ENCODE results near the gene CAPG.

CAPG gene

DNA sequence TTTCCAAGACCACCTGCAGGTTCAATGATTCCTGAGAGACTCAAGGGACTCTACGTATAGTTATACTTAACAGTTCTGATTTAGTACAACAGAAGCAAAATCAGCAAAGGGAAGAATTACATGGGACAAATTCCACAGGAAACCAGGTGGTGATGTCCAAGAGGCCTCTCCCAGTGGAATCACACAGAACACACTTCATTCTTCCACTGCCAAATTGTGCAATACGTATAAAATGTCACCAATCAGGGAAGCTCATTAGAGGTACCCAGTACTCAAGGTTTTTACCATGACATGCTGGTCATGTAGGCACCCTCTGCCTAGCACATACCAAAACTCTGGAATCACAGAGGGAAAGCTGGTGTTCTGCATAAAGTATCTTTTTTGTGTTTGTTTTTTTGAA lies 22.4 kb downstream of the CAPG start:
- CTCF ChIA-PET = interaction anchor here (4.7 kb wide), 1 partner anchor 165 kb away, joined by 62 read pairs; no protein-coding TSS in a partner anchor
- H3K36me3 ChIP-seq (ENCODE audit: control insufficient read depth in 2 of 2, insufficient read depth in 1 of 2, low read length in 2 of 2) = peaks cover under 1 to 57% of the 10 kb centered on the region in 2 experiments; a peak in 2 of 3 replicates

DNA sequence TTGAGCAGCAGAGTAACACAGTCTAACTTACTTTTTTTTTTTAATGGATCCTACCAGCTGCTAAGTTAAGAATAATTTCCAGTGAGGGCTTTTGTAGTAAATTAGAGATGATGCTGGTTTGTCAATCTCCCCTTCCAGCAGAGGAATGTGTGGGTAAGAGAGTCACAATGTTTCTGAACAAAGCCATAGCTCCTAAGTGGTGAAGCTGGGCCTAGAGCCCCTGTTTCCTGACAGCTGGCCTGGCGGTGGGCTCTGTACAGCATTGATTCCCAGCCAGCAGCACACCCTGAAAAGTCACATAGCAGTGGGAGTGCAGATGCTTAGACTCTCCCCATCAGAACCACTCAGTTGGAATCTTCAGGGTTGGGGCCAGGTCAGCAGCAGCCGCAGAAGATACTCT lies 24.4 kb downstream of the CAPG start:
- no peaks in the 10 kb centered on the region for H3K4me1 ChIP-seq (ENCODE audit: control insufficient read depth, insufficient read depth, low read length)
- no peak overlapping the region for H3K27ac ChIP-seq (ENCODE audit: extremely low read depth, low read depth, low read length)
- ChIA-PET CTCF (interaction anchor here (0.5 to 1.0 kb wide), 2 partner anchors 165 to 216 kb away, joined by 3 to 4 read pairs; no protein-coding TSS in a partner anchor), POLR2A (no interaction called here)
- TF ChIP-seq ZNF132 (tag by site-specific recombination; IDR thresholded peaks at IDR 0.05; ENCODE audit: borderline replicate concordance) (no peak), YY2 (tag by site-specific recombination; IDR thresholded peaks at IDR 0.05) (no peak), GLI4 (tag by site-specific recombination; IDR thresholded peaks at IDR 0.05) (no peak), ZNF768 (tag by site-specific recombination; IDR thresholded peaks at IDR 0.05) (no peak)
- TF ChIP-seq, protein P1, sequence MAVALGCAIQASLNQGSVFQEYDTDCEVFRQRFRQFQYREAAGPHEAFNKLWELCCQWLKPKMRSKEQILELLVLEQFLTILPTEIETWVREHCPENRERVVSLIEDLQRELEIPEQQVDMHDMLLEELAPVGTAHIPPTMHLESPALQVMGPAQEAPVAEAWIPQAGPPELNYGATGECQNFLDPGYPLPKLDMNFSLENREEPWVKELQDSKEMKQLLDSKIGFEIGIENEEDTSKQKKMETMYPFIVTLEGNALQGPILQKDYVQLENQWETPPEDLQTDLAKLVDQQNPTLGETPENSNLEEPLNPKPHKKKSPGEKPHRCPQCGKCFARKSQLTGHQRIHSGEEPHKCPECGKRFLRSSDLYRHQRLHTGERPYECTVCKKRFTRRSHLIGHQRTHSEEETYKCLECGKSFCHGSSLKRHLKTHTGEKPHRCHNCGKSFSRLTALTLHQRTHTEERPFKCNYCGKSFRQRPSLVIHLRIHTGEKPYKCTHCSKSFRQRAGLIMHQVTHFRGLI (tag by site-specific recombination; IDR thresholded peaks at IDR 0.05) = no peak
- TF ChIP-seq, protein P2, sequence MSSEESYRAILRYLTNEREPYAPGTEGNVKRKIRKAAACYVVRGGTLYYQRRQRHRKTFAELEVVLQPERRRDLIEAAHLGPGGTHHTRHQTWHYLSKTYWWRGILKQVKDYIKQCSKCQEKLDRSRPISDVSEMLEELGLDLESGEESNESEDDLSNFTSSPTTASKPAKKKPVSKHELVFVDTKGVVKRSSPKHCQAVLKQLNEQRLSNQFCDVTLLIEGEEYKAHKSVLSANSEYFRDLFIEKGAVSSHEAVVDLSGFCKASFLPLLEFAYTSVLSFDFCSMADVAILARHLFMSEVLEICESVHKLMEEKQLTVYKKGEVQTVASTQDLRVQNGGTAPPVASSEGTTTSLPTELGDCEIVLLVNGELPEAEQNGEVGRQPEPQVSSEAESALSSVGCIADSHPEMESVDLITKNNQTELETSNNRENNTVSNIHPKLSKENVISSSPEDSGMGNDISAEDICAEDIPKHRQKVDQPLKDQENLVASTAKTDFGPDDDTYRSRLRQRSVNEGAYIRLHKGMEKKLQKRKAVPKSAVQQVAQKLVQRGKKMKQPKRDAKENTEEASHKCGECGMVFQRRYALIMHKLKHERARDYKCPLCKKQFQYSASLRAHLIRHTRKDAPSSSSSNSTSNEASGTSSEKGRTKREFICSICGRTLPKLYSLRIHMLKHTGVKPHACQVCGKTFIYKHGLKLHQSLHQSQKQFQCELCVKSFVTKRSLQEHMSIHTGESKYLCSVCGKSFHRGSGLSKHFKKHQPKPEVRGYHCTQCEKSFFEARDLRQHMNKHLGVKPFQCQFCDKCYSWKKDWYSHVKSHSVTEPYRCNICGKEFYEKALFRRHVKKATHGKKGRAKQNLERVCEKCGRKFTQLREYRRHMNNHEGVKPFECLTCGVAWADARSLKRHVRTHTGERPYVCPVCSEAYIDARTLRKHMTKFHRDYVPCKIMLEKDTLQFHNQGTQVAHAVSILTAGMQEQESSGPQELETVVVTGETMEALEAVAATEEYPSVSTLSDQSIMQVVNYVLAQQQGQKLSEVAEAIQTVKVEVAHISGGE (tag by site-specific recombination; conservative IDR thresholded peaks at IDR 0.05; ENCODE audit: low read depth) = no peak
- no peak overlapping the region for H3K4me3 ChIP-seq (ENCODE audit: low read depth, low read length)
- peaks cover 3 to 49% of the 10 kb centered on the region in 2 experiments; a peak in 2 of 3 replicates for H3K36me3 ChIP-seq (ENCODE audit: control insufficient read depth in 2 of 2, insufficient read depth in 1 of 2, low read length in 2 of 2)
- no peaks in the 10 kb centered on the region for H3K9me3 ChIP-seq (ENCODE audit: control insufficient read depth, insufficient read depth, low read depth, low read length)

More for the DNA sequence above, 22.4 kb downstream of the CAPG start:
- Histone ChIP-seq H3K9me3 (ENCODE audit: control insufficient read depth, insufficient read depth, low read depth, low read length) (no peaks in the 10 kb centered on the region), H3K27ac (ENCODE audit: extremely low read depth, low read depth, low read length) (no peak overlapping the region), H3K4me1 (ENCODE audit: control insufficient read depth, insufficient read depth, low read length) (no peaks in the 10 kb centered on the region), H3K4me3 (ENCODE audit: low read depth, low read length) (no peak overlapping the region)
- POLR2A ChIA-PET = no interaction called here
- TF ChIP-seq ZNF366 (tag by site-specific recombination; conservative IDR thresholded peaks at IDR 0.05) (no peak), KLF9 (tag by site-specific recombination; IDR thresholded peaks at IDR 0.05; ENCODE audit: low read depth) (no peak), ZNF660 (tag by site-specific recombination; IDR thresholded peaks at IDR 0.05) (no peak), ZNF747 (tag by site-specific recombination; IDR thresholded peaks at IDR 0.05) (no peak), ZNF548 (tag by site-specific recombination; IDR thresholded peaks at IDR 0.05) (no peak), ZNF37A (tag by site-specific recombination; IDR thresholded peaks at IDR 0.05) (no peak), ZNF133 (tag by site-specific recombination; IDR thresholded peaks at IDR 0.05) (no peak), ZNF174 (tag by site-specific recombination; IDR thresholded peaks at IDR 0.05) (no peak), ZNF544 (tag by site-specific recombination; IDR thresholded peaks at IDR 0.05) (no peak), GLI4 (tag by site-specific recombination; IDR thresholded peaks at IDR 0.05) (no peak), ZNF473 (tag by site-specific recombination; IDR thresholded peaks at IDR 0.05) (no peak), ZBTB7A (tag by site-specific recombination; IDR thresholded peaks at IDR 0.05; ENCODE audit: low read depth) (no peak), ZEB2 (tag by site-specific recombination; IDR thresholded peaks at IDR 0.05) (no peak), ZNF239 (tag by site-specific recombination; IDR thresholded peaks at IDR 0.05) (no peak), ZNF701 (tag by site-specific recombination; IDR thresholded peaks at IDR 0.05) (no peak), ZNF707 (tag by site-specific recombination; IDR thresholded peaks at IDR 0.05) (no peak), ZNF138 (tag by site-specific recombination; IDR thresholded peaks at IDR 0.05; ENCODE audit: borderline replicate concordance) (no peak)
- TF ChIP-seq, protein P3, sequence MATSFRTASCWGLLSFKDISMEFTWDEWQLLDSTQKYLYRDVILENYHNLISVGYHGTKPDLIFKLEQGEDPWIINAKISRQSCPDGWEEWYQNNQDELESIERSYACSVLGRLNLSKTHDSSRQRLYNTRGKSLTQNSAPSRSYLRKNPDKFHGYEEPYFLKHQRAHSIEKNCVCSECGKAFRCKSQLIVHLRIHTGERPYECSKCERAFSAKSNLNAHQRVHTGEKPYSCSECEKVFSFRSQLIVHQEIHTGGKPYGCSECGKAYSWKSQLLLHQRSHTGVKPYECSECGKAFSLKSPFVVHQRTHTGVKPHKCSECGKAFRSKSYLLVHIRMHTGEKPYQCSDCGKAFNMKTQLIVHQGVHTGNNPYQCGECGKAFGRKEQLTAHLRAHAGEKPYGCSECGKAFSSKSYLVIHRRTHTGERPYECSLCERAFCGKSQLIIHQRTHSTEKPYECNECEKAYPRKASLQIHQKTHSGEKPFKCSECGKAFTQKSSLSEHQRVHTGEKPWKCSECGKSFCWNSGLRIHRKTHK (tag by site-specific recombination; IDR thresholded peaks at IDR 0.05) = no peak
- TF ChIP-seq, protein P4, sequence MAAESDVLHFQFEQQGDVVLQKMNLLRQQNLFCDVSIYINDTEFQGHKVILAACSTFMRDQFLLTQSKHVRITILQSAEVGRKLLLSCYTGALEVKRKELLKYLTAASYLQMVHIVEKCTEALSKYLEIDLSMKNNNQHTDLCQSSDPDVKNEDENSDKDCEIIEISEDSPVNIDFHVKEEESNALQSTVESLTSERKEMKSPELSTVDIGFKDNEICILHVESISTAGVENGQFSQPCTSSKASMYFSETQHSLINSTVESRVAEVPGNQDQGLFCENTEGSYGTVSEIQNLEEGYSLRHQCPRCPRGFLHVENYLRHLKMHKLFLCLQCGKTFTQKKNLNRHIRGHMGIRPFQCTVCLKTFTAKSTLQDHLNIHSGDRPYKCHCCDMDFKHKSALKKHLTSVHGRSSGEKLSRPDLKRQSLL (tag by site-specific recombination; IDR thresholded peaks at IDR 0.05) = no peak
- TF ChIP-seq, protein P5, sequence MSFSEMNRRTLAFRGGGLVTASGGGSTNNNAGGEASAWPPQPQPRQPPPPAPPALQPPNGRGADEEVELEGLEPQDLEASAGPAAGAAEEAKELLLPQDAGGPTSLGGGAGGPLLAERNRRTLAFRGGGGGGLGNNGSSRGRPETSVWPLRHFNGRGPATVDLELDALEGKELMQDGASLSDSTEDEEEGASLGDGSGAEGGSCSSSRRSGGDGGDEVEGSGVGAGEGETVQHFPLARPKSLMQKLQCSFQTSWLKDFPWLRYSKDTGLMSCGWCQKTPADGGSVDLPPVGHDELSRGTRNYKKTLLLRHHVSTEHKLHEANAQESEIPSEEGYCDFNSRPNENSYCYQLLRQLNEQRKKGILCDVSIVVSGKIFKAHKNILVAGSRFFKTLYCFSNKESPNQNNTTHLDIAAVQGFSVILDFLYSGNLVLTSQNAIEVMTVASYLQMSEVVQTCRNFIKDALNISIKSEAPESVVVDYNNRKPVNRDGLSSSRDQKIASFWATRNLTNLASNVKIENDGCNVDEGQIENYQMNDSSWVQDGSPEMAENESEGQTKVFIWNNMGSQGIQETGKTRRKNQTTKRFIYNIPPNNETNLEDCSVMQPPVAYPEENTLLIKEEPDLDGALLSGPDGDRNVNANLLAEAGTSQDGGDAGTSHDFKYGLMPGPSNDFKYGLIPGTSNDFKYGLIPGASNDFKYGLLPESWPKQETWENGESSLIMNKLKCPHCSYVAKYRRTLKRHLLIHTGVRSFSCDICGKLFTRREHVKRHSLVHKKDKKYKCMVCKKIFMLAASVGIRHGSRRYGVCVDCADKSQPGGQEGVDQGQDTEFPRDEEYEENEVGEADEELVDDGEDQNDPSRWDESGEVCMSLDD (tag by site-specific recombination; IDR thresholded peaks at IDR 0.05) = no peak

Data from HEK293 (cell line).